ENCODE measurements around the gene CD300A.

DNA sequence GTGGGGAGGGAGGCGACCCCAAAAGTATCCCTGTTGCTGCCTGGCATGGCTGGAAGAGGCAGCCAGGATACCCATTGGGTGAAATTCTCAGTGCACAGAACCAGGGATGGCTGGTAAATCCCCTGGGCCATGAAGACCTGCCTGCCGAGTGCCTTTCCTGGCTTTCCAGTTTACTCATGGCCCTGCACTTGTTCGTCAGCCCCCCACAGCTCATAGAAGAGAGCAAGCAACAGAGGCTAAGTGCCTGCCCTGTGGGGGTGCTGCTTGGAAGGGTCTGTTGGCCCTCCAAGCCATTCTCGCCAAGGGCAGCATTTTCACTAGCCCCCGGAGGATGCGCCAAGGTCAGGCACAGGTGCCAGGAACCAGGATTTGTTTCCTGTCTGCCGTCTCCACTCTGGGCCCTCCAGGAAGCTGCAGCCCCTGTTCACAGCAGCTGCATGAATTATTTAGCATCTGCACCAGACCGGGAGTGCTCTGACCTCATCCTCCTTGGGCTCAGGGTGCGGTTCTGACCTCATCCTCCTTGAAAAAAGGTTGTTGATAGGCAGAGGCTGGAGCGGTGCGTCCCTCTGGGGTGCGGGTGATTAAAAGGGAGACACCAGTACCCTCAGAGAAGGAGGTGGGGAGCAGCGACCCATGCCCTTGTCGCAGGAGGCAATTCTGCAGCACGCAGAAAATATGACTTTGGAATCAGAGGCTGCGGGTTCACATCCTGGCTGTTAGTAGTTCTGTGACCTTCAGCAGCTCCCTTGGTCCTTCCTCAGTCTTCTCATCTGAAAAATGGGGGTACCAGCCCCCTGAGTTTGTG, 14.2 kb upstream of the CD300A start:
- no peak for TF ChIP-seq EZH2 (IDR thresholded peaks at IDR 0.05; ENCODE audit: low read length, missing control alignments)
- TF ChIP-seq, protein P1, sequence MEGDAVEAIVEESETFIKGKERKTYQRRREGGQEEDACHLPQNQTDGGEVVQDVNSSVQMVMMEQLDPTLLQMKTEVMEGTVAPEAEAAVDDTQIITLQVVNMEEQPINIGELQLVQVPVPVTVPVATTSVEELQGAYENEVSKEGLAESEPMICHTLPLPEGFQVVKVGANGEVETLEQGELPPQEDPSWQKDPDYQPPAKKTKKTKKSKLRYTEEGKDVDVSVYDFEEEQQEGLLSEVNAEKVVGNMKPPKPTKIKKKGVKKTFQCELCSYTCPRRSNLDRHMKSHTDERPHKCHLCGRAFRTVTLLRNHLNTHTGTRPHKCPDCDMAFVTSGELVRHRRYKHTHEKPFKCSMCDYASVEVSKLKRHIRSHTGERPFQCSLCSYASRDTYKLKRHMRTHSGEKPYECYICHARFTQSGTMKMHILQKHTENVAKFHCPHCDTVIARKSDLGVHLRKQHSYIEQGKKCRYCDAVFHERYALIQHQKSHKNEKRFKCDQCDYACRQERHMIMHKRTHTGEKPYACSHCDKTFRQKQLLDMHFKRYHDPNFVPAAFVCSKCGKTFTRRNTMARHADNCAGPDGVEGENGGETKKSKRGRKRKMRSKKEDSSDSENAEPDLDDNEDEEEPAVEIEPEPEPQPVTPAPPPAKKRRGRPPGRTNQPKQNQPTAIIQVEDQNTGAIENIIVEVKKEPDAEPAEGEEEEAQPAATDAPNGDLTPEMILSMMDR (conservative IDR thresholded peaks at IDR 0.05 in 1 of 2, IDR thresholded peaks at IDR 0.05 in 1 of 2; ENCODE audit: low read depth in 1 of 2, low read length in 2 of 2): no peak
